Measurements from ENCODE around the gene PTGS1. TPM values are rescaled to one million over a fixed set of nuclear protein-coding genes. Genes with fewer than 3 reads are reported as not detected.

Gene PTGS1
- total RNA-seq, 1 donor: 2.5 TPM

GRCh38 chr9:122396614-122397148 lies 25.9 kb downstream of the PTGS1 start:
- Histone ChIP-seq H3K36me3 (ENCODE audit: insufficient read depth, low read length) (no peaks in the 10 kb centered on the region), H3K27me3 (ENCODE audit: insufficient read depth, low read length) (no peaks in the 10 kb centered on the region), H3K4me3 (ENCODE audit: insufficient read depth, low read length) (no peak overlapping the region), H3K4me2 (ENCODE audit: insufficient read depth, low read length) (no peak overlapping the region), H4K20me1 (ENCODE audit: insufficient read depth, low read length) (no peaks in the 10 kb centered on the region), H3K4me1 (ENCODE audit: insufficient read depth, low read length) (peaks cover 14% of the 10 kb centered on the region), H3K79me2 (ENCODE audit: insufficient read depth, low read length) (no peaks in the 10 kb centered on the region), H2AFZ (ENCODE audit: low read length) (no peak overlapping the region), H3K9me3 (ENCODE audit: low read depth, low read length) (no peaks in the 10 kb centered on the region), H3K27ac (ENCODE audit: low read depth, low read length) (no peak overlapping the region)
- no peak for DNase-seq (ENCODE audit: insufficient read length, low spot score, missing footprints)
- TF ChIP-seq, protein P1, sequence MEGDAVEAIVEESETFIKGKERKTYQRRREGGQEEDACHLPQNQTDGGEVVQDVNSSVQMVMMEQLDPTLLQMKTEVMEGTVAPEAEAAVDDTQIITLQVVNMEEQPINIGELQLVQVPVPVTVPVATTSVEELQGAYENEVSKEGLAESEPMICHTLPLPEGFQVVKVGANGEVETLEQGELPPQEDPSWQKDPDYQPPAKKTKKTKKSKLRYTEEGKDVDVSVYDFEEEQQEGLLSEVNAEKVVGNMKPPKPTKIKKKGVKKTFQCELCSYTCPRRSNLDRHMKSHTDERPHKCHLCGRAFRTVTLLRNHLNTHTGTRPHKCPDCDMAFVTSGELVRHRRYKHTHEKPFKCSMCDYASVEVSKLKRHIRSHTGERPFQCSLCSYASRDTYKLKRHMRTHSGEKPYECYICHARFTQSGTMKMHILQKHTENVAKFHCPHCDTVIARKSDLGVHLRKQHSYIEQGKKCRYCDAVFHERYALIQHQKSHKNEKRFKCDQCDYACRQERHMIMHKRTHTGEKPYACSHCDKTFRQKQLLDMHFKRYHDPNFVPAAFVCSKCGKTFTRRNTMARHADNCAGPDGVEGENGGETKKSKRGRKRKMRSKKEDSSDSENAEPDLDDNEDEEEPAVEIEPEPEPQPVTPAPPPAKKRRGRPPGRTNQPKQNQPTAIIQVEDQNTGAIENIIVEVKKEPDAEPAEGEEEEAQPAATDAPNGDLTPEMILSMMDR (IDR thresholded peaks at IDR 0.05; ENCODE audit: extremely low read depth, low read depth, low read length): no peak

DNA sequence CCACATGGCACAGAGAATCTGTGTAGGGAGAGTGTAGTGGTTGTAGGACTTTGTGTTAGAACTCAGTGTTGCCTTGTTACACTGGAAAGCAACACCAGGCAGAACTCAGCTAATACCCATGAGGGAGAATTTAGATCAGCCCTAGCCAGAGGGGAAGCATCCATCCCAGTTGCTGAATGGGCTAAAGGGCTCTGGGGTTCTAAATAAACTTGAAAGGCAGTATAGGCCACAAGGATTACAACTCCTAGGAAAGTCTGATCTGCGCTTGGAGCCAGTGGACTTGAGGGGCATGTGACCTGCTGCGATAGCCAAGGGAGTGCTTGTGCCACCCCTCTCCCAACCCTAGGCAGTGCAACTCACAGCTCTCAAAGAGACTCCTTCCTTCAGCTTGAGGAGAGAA lies 26.9 kb downstream of the PTGS1 start:
- Histone ChIP-seq H3K4me3 (ENCODE audit: insufficient read depth, low read length) (no peak overlapping the region), H3K4me2 (ENCODE audit: insufficient read depth, low read length) (no peak overlapping the region), H3K27me3 (ENCODE audit: insufficient read depth, low read length) (no peaks in the 10 kb centered on the region), H4K20me1 (ENCODE audit: insufficient read depth, low read length) (no peaks in the 10 kb centered on the region), H3K27ac (ENCODE audit: low read depth, low read length) (no peak overlapping the region), H3K4me1 (ENCODE audit: insufficient read depth, low read length) (peaks cover 24% of the 10 kb centered on the region), H3K9me3 (ENCODE audit: low read depth, low read length) (no peaks in the 10 kb centered on the region), H3K79me2 (ENCODE audit: insufficient read depth, low read length) (no peaks in the 10 kb centered on the region), H3K36me3 (ENCODE audit: insufficient read depth, low read length) (no peaks in the 10 kb centered on the region), H2AFZ (ENCODE audit: low read length) (no peak overlapping the region)
- TF ChIP-seq, protein P1 (IDR thresholded peaks at IDR 0.05; ENCODE audit: extremely low read depth, low read depth, low read length): no peak
- DNase-seq (ENCODE audit: insufficient read length, low spot score, missing footprints): no peak

DNA sequence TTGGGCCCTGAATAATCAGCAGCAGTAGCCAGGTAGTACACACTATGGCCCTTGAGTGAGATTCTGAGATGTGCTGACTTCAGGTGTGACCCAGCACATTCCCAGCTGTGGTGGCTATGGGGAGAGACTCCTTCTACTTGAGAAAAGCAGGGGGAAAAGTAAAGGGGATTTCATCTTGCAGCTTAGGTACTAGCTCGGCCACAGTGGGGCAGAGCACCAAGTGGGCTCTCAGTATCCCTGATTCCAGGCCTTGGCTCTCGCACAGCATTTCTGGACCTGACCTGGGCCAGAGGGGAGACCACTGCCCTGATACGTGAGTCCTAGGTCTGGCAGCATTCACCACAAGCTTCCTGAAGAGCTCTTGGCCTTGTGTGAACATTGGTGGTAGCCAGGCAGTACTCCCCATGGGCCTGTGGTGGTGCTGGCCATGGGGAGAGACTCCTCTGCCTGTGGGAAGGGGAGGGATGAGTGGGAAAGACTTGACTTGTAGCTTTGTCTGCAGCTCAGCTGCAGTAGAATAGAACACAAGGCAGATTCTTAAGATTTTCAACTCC lies 27.6 kb downstream of the PTGS1 start:
- no peak overlapping the region for H3K4me3 ChIP-seq (ENCODE audit: insufficient read depth, low read length)
- DNase-seq (ENCODE audit: insufficient read length, low spot score, missing footprints): no peak
- no peak overlapping the region for H2AFZ ChIP-seq (ENCODE audit: low read length)
- H3K4me1 ChIP-seq (ENCODE audit: insufficient read depth, low read length): peaks cover 31% of the 10 kb centered on the region
- no peaks in the 10 kb centered on the region for H3K9me3 ChIP-seq (ENCODE audit: low read depth, low read length)
- H3K27me3 ChIP-seq (ENCODE audit: insufficient read depth, low read length): no peaks in the 10 kb centered on the region
- no peak overlapping the region for H3K4me2 ChIP-seq (ENCODE audit: insufficient read depth, low read length)
- TF ChIP-seq, protein P1 (IDR thresholded peaks at IDR 0.05; ENCODE audit: extremely low read depth, low read depth, low read length): no peak
- no peaks in the 10 kb centered on the region for H4K20me1 ChIP-seq (ENCODE audit: insufficient read depth, low read length)
- H3K79me2 ChIP-seq (ENCODE audit: insufficient read depth, low read length): no peaks in the 10 kb centered on the region
- no peaks in the 10 kb centered on the region for H3K36me3 ChIP-seq (ENCODE audit: insufficient read depth, low read length)
- no peak overlapping the region for H3K27ac ChIP-seq (ENCODE audit: low read depth, low read length)

- Histone ChIP-seq H3K9me3 (ENCODE audit: low read depth, low read length) (no peaks in the 10 kb centered on the region), H3K4me2 (ENCODE audit: insufficient read depth, low read length) (peak overlapping the region; percentile 59), H3K27ac (ENCODE audit: low read depth, low read length) (peak overlapping the region; percentile 96), H3K4me3 (ENCODE audit: insufficient read depth, low read length) (no peak overlapping the region), H3K79me2 (ENCODE audit: insufficient read depth, low read length) (no peaks in the 10 kb centered on the region), H2AFZ (ENCODE audit: low read length) (peak overlapping the region; percentile 6), H3K4me1 (ENCODE audit: insufficient read depth, low read length) (peaks cover 20% of the 10 kb centered on the region), H4K20me1 (ENCODE audit: insufficient read depth, low read length) (no peaks in the 10 kb centered on the region), H3K36me3 (ENCODE audit: insufficient read depth, low read length) (no peaks in the 10 kb centered on the region), H3K27me3 (ENCODE audit: insufficient read depth, low read length) (no peaks in the 10 kb centered on the region)
- peak; percentile 76 for DNase-seq (ENCODE audit: insufficient read length, low spot score, missing footprints)
- TF ChIP-seq, protein P1 (IDR thresholded peaks at IDR 0.05; ENCODE audit: extremely low read depth, low read depth, low read length): no peak
Observed at GRCh38 chr9:122401896-122402295, 31.1 kb downstream of the PTGS1 start.

Measured in osteoblast (primary cell).